Activated T-helper 2 cell treated with anti-CD3 and anti-CD28 coated beads, Interferon-gamma antibody, Interleukin-2, Interleukin-4, amounts not matched to agents 10 μg/mL and 5 μg/mL and 100 μg/mL, durations not matched to agents 14 hours and 24 hours and 36 hours (primary cell): ENCODE data around the gene SPEF1. TPM values are rescaled to one million over a fixed set of nuclear protein-coding genes. Genes with fewer than 3 reads are reported as not detected.
"Not testable (repeated sequence)": the region's sequence is repeated elsewhere in the genome, so short reads cannot be mapped to it uniquely, and the experiment has no call there.

Experiments used
- DNase-seq: peaks from one replicate; pipeline ENCODE4 v3.0.0; 2021; ENCODE audit warnings: low spot score
- H3K27ac Mint-ChIP-seq: one replicate; pipeline ENCODE4 v1.8.0; 2021; ENCODE audit warnings: mixed read lengths
- H3K27me3 Mint-ChIP-seq: one replicate; pipeline ENCODE4 v1.8.0; 2021; ENCODE audit warnings: low read depth, mixed read lengths
- H3K36me3 Mint-ChIP-seq: one replicate; pipeline ENCODE4 v1.8.0; 2021; ENCODE audit warnings: low read depth, mixed read lengths
- H3K4me1 Mint-ChIP-seq: one replicate; pipeline ENCODE4 v1.8.0; 2021; ENCODE audit warnings: low read depth, mixed read lengths
- H3K4me3 Mint-ChIP-seq: one replicate; pipeline ENCODE4 v1.8.0; 2021; ENCODE audit warnings: low read depth, mild to moderate bottlenecking, moderate library complexity, mixed read lengths
- H3K9me3 Mint-ChIP-seq: one replicate; pipeline ENCODE4 v1.8.0; 2021; ENCODE audit warnings: mixed read lengths
- intact Hi-C: fragments of 100-400 bp; cut with micrococcal nuclease; formaldehyde crosslinking; loops from one replicate; pipeline ENCODE4 v1.15.1; 2023
- total RNA-seq: library from RNA; stranded (reverse); gene quantifications from 2 replicates; pipeline ENCODE4 v1.2.3, GENCODE V29; 2022

Gene SPEF1
- not detected in 2 replicates for total RNA-seq

GRCh38 chr20:3781153-3781910 is at the start of gene SPEF1:
Gene SPEF1 (minus strand): TSS chr20:3781448. CDS start chr20:3781287, 161 bp downstream.
- Mint-ChIP-seq H3K27ac (no peak within 1 kb of the TSS), H3K4me1 (peaks cover 36% of the 10 kb centered on the region), H3K4me3 (peak within 1 kb of the TSS; percentile 34), H3K27me3 (peaks cover 23% of the 10 kb centered on the region), H3K9me3 (no peaks in the 10 kb centered on the region), H3K36me3 (peaks cover 16% of the 10 kb centered on the region)
- no peak for DNase-seq
- intact Hi-C loops: no loop called here

GRCh38 chr20:3829891-3830290 is 48.6 kb upstream of the SPEF1 start:
- H3K4me1 Mint-ChIP-seq, DNase-seq, H3K27me3 Mint-ChIP-seq, H3K9me3 Mint-ChIP-seq, H3K4me3 Mint-ChIP-seq, H3K27ac Mint-ChIP-seq, intact Hi-C loops: not testable (repeated sequence)
- peaks cover 12% of the 10 kb centered on the region for H3K36me3 Mint-ChIP-seq

GRCh38 chr20:3828798-3829197 is 47.5 kb upstream of the SPEF1 start:
- no peak for DNase-seq
- intact Hi-C loops: no loop called here
- no peaks in the 10 kb centered on the region for H3K27me3 Mint-ChIP-seq
- H3K9me3 Mint-ChIP-seq: no peaks in the 10 kb centered on the region
- no peaks in the 10 kb centered on the region for H3K4me1 Mint-ChIP-seq
- H3K27ac Mint-ChIP-seq: no peak overlapping the region
- peaks cover 13% of the 10 kb centered on the region for H3K36me3 Mint-ChIP-seq
- H3K4me3 Mint-ChIP-seq: no peak overlapping the region

- Mint-ChIP-seq H3K4me3 (no peak overlapping the region), H3K27me3 (no peaks in the 10 kb centered on the region), H3K4me1 (peaks cover 5% of the 10 kb centered on the region), H3K27ac (no peak overlapping the region), H3K36me3 (peaks cover 26% of the 10 kb centered on the region), H3K9me3 (no peaks in the 10 kb centered on the region)
- no peak for DNase-seq
- intact Hi-C loops: no loop called here
These were observed 45.2 kb upstream of the SPEF1 start for GRCh38 chr20:3826420-3826819.

- intact Hi-C loops: no loop called here
- Mint-ChIP-seq H3K36me3 (peaks cover 26% of the 10 kb centered on the region), H3K4me3 (no peak overlapping the region), H3K4me1 (peaks cover 5% of the 10 kb centered on the region), H3K27me3 (no peaks in the 10 kb centered on the region), H3K9me3 (no peaks in the 10 kb centered on the region), H3K27ac (no peak overlapping the region)
- DNase-seq: no peak
These were observed 44.3 kb upstream of the SPEF1 start for GRCh38 chr20:3825526-3825925.

GRCh38 chr20:3823881-3824280 is 42.6 kb upstream of the SPEF1 start:
- no peak overlapping the region for H3K4me3 Mint-ChIP-seq
- DNase-seq: no peak
- H3K36me3 Mint-ChIP-seq: peaks cover 26% of the 10 kb centered on the region
- H3K27me3 Mint-ChIP-seq: no peaks in the 10 kb centered on the region
- no peak overlapping the region for H3K27ac Mint-ChIP-seq
- H3K9me3 Mint-ChIP-seq: no peaks in the 10 kb centered on the region
- peaks cover 12% of the 10 kb centered on the region for H3K4me1 Mint-ChIP-seq
- intact Hi-C loops: no loop called here

- Mint-ChIP-seq H3K27ac (peak overlapping the region; percentile 94), H3K4me1 (peaks cover 18% of the 10 kb centered on the region), H3K4me3 (peak overlapping the region; percentile 89), H3K9me3 (no peaks in the 10 kb centered on the region), H3K27me3 (no peaks in the 10 kb centered on the region), H3K36me3 (peaks cover 25% of the 10 kb centered on the region)
- no peak for DNase-seq
- intact Hi-C loops: no loop called here
These were observed 40.7 kb upstream of the SPEF1 start for GRCh38 chr20:3821996-3822395.

- peaks cover 25% of the 10 kb centered on the region for H3K4me1 Mint-ChIP-seq
- H3K27ac Mint-ChIP-seq: peak overlapping the region; percentile 94
- DNase-seq: no peak
These were observed 39.9 kb upstream of the SPEF1 start for GRCh38 chr20:3820901-3821727.

GRCh38 chr20:3820048-3820900 is 39.0 kb upstream of the SPEF1 start, which contains the start of gene AP5S1:
Gene AP5S1 (plus strand): TSS chr20:3820547. CDS start chr20:3822118, 1,571 bp downstream.
- Mint-ChIP-seq H3K27me3 (no peaks in the 10 kb centered on the region), H3K4me1 (peaks cover 32% of the 10 kb centered on the region), H3K4me3 (peak within 1 kb of the TSS; percentile 89), H3K36me3 (peaks cover 19% of the 10 kb centered on the region), H3K9me3 (no peaks in the 10 kb centered on the region), H3K27ac (peak within 1 kb of the TSS; percentile 94)
- peak; percentile 91 for DNase-seq
- intact Hi-C loops: loop anchor here (1.0 kb wide), 6 partner anchors 9 to 69 kb away; partner anchors contain the start of genes CDC25B, CENPB, MAVS and PANK2

More at GRCh38 chr20:3820901-3821727, 39.9 kb upstream of the SPEF1 start:
- H3K27me3 Mint-ChIP-seq: no peaks in the 10 kb centered on the region
- H3K9me3 Mint-ChIP-seq: no peaks in the 10 kb centered on the region
- peak overlapping the region; percentile 89 for H3K4me3 Mint-ChIP-seq
- H3K36me3 Mint-ChIP-seq: peaks cover 21% of the 10 kb centered on the region
- intact Hi-C loops: loop anchor here (1.0 kb wide), 6 partner anchors 10 to 68 kb away; partner anchors contain the start of genes CDC25B, CENPB, MAVS and PANK2

- H3K4me3 Mint-ChIP-seq: peak overlapping the region; percentile 78
- H3K36me3 Mint-ChIP-seq: peaks cover 13% of the 10 kb centered on the region
- intact Hi-C loops: loop anchor here (1.0 to 10.0 kb wide), 7 partner anchors 8 to 265 kb away; partner anchors contain the start of genes CDC25B, CENPB, MAVS and PANK2
- H3K9me3 Mint-ChIP-seq: no peaks in the 10 kb centered on the region
- H3K4me1 Mint-ChIP-seq: peaks cover 34% of the 10 kb centered on the region
- DNase-seq: no peak
- H3K27ac Mint-ChIP-seq: peak overlapping the region; percentile 87
- H3K27me3 Mint-ChIP-seq: no peaks in the 10 kb centered on the region
These were observed 38.3 kb upstream of the SPEF1 start for GRCh38 chr20:3819411-3820047.

GRCh38 chr20:3818155-3819151 is 37.2 kb upstream of the SPEF1 start:
- intact Hi-C loops: loop anchor here (10.0 kb wide), 1 partner anchor 266 kb away; no protein-coding TSS in a partner anchor
- no peak for DNase-seq
- no peaks in the 10 kb centered on the region for H3K9me3 Mint-ChIP-seq
- peaks cover 13% of the 10 kb centered on the region for H3K36me3 Mint-ChIP-seq
- peak overlapping the region; percentile 58 for H3K27ac Mint-ChIP-seq
- peak overlapping the region; percentile 30 for H3K4me3 Mint-ChIP-seq
- H3K4me1 Mint-ChIP-seq: peaks cover 37% of the 10 kb centered on the region
- no peaks in the 10 kb centered on the region for H3K27me3 Mint-ChIP-seq
